H9 (cell line): Measurements from ENCODE around the gene CDH20. TPM values are rescaled to one million over a fixed set of nuclear protein-coding genes. Genes with fewer than 3 reads are reported as not detected.

ENCODE experiments used
- DNase-seq: peaks from one replicate; pipeline ENCODE4 v3.0.0-alpha.2; 2017
- H2AFZ ChIP-seq: one replicate; pipeline ENCODE4 v1.6.1; 2013; ENCODE audit warnings: mild to moderate bottlenecking, low read length, control low read depth, moderate library complexity
- H2AK5ac ChIP-seq: 2 replicates; pipeline ENCODE4 v1.6.1; 2013; ENCODE audit warnings: low read length, control low read depth, mixed read lengths; ENCODE audit not compliant: insufficient read length
- H2BK120ac ChIP-seq: one replicate; pipeline ENCODE4 v1.6.1; 2013; ENCODE audit warnings: low read depth, mild to moderate bottlenecking, low read length, control low read depth, inconsistent platforms; ENCODE audit not compliant: poor library complexity, severe bottlenecking
- H2BK12ac ChIP-seq: 2 replicates; pipeline ENCODE4 v1.6.1; 2013; ENCODE audit warnings: low read length, control low read depth, mixed read lengths, low read depth; ENCODE audit not compliant: insufficient read length
- H2BK15ac ChIP-seq: 2 replicates; pipeline ENCODE4 v1.6.1; 2013; ENCODE audit warnings: low read depth, low read length, control low read depth
- H2BK20ac ChIP-seq: one replicate; pipeline ENCODE4 v1.6.1; 2013; ENCODE audit warnings: low read depth, mild to moderate bottlenecking, low read length, control low read depth, inconsistent platforms; ENCODE audit not compliant: poor library complexity, severe bottlenecking
- H2BK5ac ChIP-seq: 2 replicates; pipeline ENCODE4 v1.6.1; 2013; ENCODE audit warnings: low read length, control low read depth, mixed read lengths; ENCODE audit not compliant: insufficient read length
- H3K14ac ChIP-seq: 2 replicates; pipeline ENCODE4 v1.6.1; 2013; ENCODE audit warnings: low read length, control low read depth; ENCODE audit not compliant: insufficient read depth
- H3K18ac ChIP-seq: 2 replicates; pipeline ENCODE4 v1.6.1; 2013; ENCODE audit warnings: low read depth, mild to moderate bottlenecking, mixed read lengths, low read length, control low read depth; ENCODE audit not compliant: insufficient read length
- H3K23ac ChIP-seq: 2 replicates; pipeline ENCODE4 v1.6.1; 2013; ENCODE audit warnings: low read length, control low read depth, mixed read lengths, low read depth; ENCODE audit not compliant: insufficient read length
- H3K23me2 ChIP-seq: 2 replicates; pipeline ENCODE4 v1.6.1; 2013; ENCODE audit warnings: low read depth, mild to moderate bottlenecking, mixed read lengths, low read length, control low read depth; ENCODE audit not compliant: insufficient read length, poor library complexity, severe bottlenecking
- H3K27ac ChIP-seq: 2 replicates; pipeline ENCODE4 v1.5.1; 2013; ENCODE audit warnings: low read length, control low read depth, mixed read lengths, low read depth; ENCODE audit not compliant: insufficient read length
- H3K27me3 ChIP-seq: 2 replicates; pipeline ENCODE4 v1.6.1; 2013; ENCODE audit warnings: low read length, control low read depth, inconsistent platforms; ENCODE audit not compliant: insufficient read depth
- H3K4ac ChIP-seq: 2 replicates; pipeline ENCODE4 v1.6.1; 2013; ENCODE audit warnings: low read depth, mild to moderate bottlenecking, control low read depth, inconsistent platforms, low read length, moderate library complexity
- H3K4me1 ChIP-seq: 2 replicates; pipeline ENCODE4 v1.6.1; 2013; ENCODE audit warnings: low read length, control low read depth, inconsistent platforms; ENCODE audit not compliant: insufficient read depth
- H3K4me2 ChIP-seq: 2 replicates; pipeline ENCODE4 v1.6.1; 2013; ENCODE audit warnings: low read length, control low read depth, mixed read lengths; ENCODE audit not compliant: insufficient read length, insufficient read depth
- H3K56ac ChIP-seq: 2 replicates; pipeline ENCODE4 v1.6.1; 2013; ENCODE audit warnings: low read depth, mild to moderate bottlenecking, mixed read lengths, low read length, control low read depth; ENCODE audit not compliant: insufficient read length
- H3K79me1 ChIP-seq: 2 replicates; pipeline ENCODE4 v1.6.1; 2013; ENCODE audit warnings: low read depth, mild to moderate bottlenecking, moderate library complexity, low read length, control low read depth, inconsistent platforms; ENCODE audit not compliant: insufficient read depth, poor library complexity, severe bottlenecking
- H3K79me2 ChIP-seq: 2 replicates; pipeline ENCODE4 v1.6.1; 2013; ENCODE audit warnings: low read length, control low read depth, inconsistent platforms; ENCODE audit not compliant: insufficient read depth
- H3K9ac ChIP-seq: 2 replicates; pipeline ENCODE4 v1.6.1; 2013; ENCODE audit warnings: low read length, control low read depth, mixed read lengths; ENCODE audit not compliant: insufficient read length; ENCODE audit errors: extremely low read depth
- H3K9me3 ChIP-seq: one replicate; pipeline ENCODE4 v1.6.1; 2013; ENCODE audit warnings: low read depth, low read length, inconsistent platforms; ENCODE audit not compliant: control insufficient read depth
- H3T11ph ChIP-seq: one replicate; pipeline ENCODE4 v1.6.1; 2013; ENCODE audit warnings: mild to moderate bottlenecking, low read length, control low read depth, inconsistent platforms
- H4K20me1 ChIP-seq: one replicate; pipeline ENCODE4 v1.6.1; 2013; ENCODE audit not compliant: control insufficient read depth, insufficient read length, insufficient read depth
- H4K5ac ChIP-seq: 2 replicates; pipeline ENCODE4 v1.6.1; 2013; ENCODE audit warnings: low read depth, mild to moderate bottlenecking, mixed read lengths, low read length, control low read depth; ENCODE audit not compliant: insufficient read length
- H4K8ac ChIP-seq: replicated peaks from 2 replicates; pipeline ENCODE4 v1.6.1; 2013; ENCODE audit warnings: low read length, control low read depth, mixed read lengths, low read depth; ENCODE audit not compliant: insufficient read length
- H4K91ac ChIP-seq: 2 replicates; pipeline ENCODE4 v1.6.1; 2013; ENCODE audit warnings: low read depth, mild to moderate bottlenecking, moderate library complexity, mixed read lengths, low read length, control low read depth; ENCODE audit not compliant: insufficient read length
- H3K27ac Mint-ChIP-seq, 3 experiments: 2 replicates in 2 of 3; 3 replicates in 1 of 3; pipeline ENCODE4 v1.8.0; 2020 to 2021; ENCODE audit warnings: mixed read lengths in 3 of 3, mild to moderate bottlenecking in 1 of 3, moderate library complexity in 1 of 3
- H3K27me3 Mint-ChIP-seq: 2 replicates; pipeline ENCODE4 v1.8.0; 2021; ENCODE audit warnings: low read depth, mild to moderate bottlenecking, moderate library complexity, mixed read lengths
- H3K36me3 Mint-ChIP-seq, 3 experiments: 2 replicates in 2 of 3; 3 replicates in 1 of 3; pipeline ENCODE4 v1.8.0; 2020 to 2021; ENCODE audit warnings: low read depth in 3 of 3, mixed read lengths in 3 of 3; ENCODE audit not compliant: insufficient read depth in 1 of 3
- H3K4me1 Mint-ChIP-seq, 2 experiments: 2 replicates each; pipeline ENCODE4 v1.8.0; 2020; ENCODE audit warnings: mixed read lengths in 2 of 2
- H3K4me3 Mint-ChIP-seq, 2 experiments: 2 replicates in 1 of 2; 3 replicates in 1 of 2; pipeline ENCODE4 v1.8.0; 2020 to 2021; ENCODE audit warnings: mild to moderate bottlenecking in 2 of 2, mixed read lengths in 2 of 2, moderate library complexity in 1 of 2
- H3K9me3 Mint-ChIP-seq, 2 experiments: 2 replicates in 1 of 2; 3 replicates in 1 of 2; pipeline ENCODE4 v1.8.0; 2020; ENCODE audit warnings: mild to moderate bottlenecking in 2 of 2, mixed read lengths in 2 of 2, moderate library complexity in 1 of 2
- CTCF ChIP-seq: fragments of 200-600 bp; sonication (generic); conservative IDR thresholded peaks from 3 replicates; pipeline ENCODE4 v1.8.0; 2021; ENCODE audit warnings: antibody characterized with exemption, mild to moderate bottlenecking
- WGBS: extraction: QIAGEN DNeasy Blood & Tissue Kit; methylation state at CpG from one replicate; pipeline ENCODE4 v1.1.7; 2013; ENCODE audit warnings: missing lambda C conversion rate, low lambda C conversion rate, mixed read lengths; ENCODE audit not compliant: insufficient read length; ENCODE audit errors: extremely low coverage; 5-methylcytosine and 5-hydroxymethylcytosine counted together
- total RNA-seq: library from RNA; stranded (reverse); gene quantifications from 2 replicates; pipeline ENCODE4 v1.2.1, GENCODE V29; 2021

CDH20 gene
- total RNA-seq, 1 experiment from 2014 or later, result not detected

- Histone ChIP-seq H2AK5ac (no peak overlapping the region), H3K27me3 (no peaks in the 10 kb centered on the region), H3K9me3 (no peaks in the 10 kb centered on the region), H3K4ac (no peak overlapping the region), H2BK20ac (no peak overlapping the region), H2BK120ac (no peak overlapping the region), H3K27ac (no peak overlapping the region), H3K56ac (no peak overlapping the region), H3K9ac (no peak overlapping the region), H2BK15ac (no peak overlapping the region), H3K4me2 (peak overlapping the region; percentile 52), H2BK5ac (no peak overlapping the region), H3K18ac (no peak overlapping the region), H3T11ph (no peak overlapping the region), H2AFZ (no peak overlapping the region), H4K8ac (no peak overlapping the region), H2BK12ac (no peak overlapping the region), H4K91ac (no peak overlapping the region), H3K14ac (no peak overlapping the region), H3K4me1 (no peaks in the 10 kb centered on the region), H3K23me2 (peaks cover 5% of the 10 kb centered on the region), H4K5ac (no peak overlapping the region), H3K79me2 (no peaks in the 10 kb centered on the region), H3K79me1 (no peaks in the 10 kb centered on the region), H3K23ac (no peak overlapping the region), H4K20me1 (no peaks in the 10 kb centered on the region)
- Mint-ChIP-seq H3K27me3 (peaks cover 18% of the 10 kb centered on the region), H3K27ac (peak overlapping the region; percentile 76 to 93 (median 84); a peak in 6 of 7 replicates), H3K4me3 (peak overlapping the region; percentile 71 to 80), H3K9me3 (no peaks in the 10 kb centered on the region), H3K36me3 (no peaks in the 10 kb centered on the region), H3K4me1 (peaks cover 11% of the 10 kb centered on the region in 2 experiments)
- no CpG with 5 or more reads among the region's 22 CpGs for WGBS
- peak; percentile 99 for TF ChIP-seq CTCF
- DNase-seq, result peak; percentile 93
These were observed 248.5 kb downstream of the CDH20 start for GRCh38 chr18:61581578-61582201.
